22Rv1 (cell line): ENCODE measurements around the gene SASH1.

Experiments used
- H3K27ac ChIP-seq: fragments of 450-650 bp; 2 replicates; pipeline ENCODE4 v1.5.1; 2017
- CTCF ChIP-seq: fragments of 450-650 bp; IDR thresholded peaks from 2 replicates; pipeline ENCODE4 v1.5.1; 2017; ENCODE audit warnings: mild to moderate bottlenecking
- ZFX ChIP-seq: fragments of 450-650 bp; IDR thresholded peaks from 2 replicates; pipeline ENCODE4 v1.6.1; 2017; ENCODE audit warnings: antibody characterized with exemption, borderline replicate concordance

SASH1 gene

GRCh38 chr6:148497717-148498116 is 155.1 kb downstream of the SASH1 start:
- no peak overlapping the region for H3K27ac ChIP-seq
- no peak for TF ChIP-seq CTCF
- no peak for TF ChIP-seq ZFX

DNA sequence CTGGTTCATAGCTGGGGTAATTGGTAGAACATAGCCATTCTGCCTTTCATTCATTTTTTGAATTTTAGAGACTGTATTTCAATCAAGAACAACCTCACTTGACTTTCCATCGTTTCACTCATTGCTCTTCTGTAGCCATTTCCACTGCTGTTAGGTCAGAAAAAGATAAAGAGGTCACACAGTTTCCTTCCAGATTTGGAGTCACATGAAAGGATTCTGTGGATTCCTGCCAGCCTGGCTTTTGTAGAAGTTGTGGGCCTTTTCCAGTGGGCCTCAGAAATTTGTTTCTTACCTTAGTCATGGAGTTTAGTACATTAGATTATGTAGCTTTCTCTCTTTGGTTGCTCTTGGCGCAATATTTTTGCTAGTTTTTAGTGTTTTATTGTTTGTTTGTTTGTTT is 157.8 kb downstream of the SASH1 start:
- no peak overlapping the region for H3K27ac ChIP-seq
- TF ChIP-seq ZFX (no peak), CTCF (no peak)

DNA sequence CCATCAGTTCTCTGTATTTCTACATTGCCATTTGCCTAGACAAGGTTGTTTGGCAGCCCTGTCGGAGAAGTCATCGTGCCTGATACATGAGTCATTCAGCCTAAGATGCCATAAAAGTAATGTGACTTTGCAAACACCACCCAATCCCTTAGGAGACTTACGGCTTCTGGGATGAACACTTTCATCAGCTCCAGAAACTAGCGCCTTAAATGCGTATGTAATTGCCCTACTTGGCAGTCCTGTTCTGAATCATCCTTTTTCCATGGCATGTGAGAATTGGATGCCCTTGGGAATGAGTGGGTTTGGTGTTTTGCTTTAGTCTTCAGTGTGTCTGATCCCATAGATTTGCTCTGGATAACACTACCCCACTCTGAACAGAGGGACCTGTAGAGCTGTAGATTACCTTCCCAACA is 158.5 kb downstream of the SASH1 start:
- TF ChIP-seq CTCF (no peak), ZFX (no peak)
- H3K27ac ChIP-seq, result no peak overlapping the region

DNA sequence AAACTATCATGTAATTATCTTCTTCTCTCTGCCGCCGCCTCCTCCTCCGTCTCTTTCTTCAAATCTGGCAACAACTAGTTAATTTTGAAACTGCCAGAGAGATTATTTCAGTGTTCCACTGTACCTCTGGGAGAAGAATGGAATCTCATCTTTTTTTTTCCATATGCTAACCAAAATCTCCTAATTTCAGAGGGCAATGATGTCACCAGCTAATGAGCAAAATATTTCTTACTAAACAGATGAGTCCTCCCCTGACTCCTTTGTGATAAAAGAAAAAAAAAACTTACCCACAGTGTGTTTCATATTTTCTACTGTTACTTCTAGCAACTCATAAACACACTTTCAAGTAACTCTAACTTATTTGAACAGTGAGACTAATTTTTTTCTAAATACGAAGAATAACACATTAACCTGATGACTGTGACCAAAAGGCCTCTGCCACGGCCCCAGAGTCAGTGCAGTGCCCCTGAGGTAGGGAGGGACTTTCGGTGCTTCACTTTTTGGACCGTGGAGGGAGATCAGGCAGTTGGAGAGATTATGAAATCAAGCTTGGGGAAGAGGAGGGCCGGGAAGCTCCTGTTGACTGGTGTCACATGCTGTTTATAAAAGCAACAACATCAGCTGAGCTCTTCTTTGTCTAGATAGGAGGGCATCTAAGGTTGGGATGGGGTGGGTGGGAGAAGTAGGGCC is 159.6 kb downstream of the SASH1 start:
- no peak overlapping the region for H3K27ac ChIP-seq
- TF ChIP-seq ZFX (no peak), CTCF (no peak)

DNA sequence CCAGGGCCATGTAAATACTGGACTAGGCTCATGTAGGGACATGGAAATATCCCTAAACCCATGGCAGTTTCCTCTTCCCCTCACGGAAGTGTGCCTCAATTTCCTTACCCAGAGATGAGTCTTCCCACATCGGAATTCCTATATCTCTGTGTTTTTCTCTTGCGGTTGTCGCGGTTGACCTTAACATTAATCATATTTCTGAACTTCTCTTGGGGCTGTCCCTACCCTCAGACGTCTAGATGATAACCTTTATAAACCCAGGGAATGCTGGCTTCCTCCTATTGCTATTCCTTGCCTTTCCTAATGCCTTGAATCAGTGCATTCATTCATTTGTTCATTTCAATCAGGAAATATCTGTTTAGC is 160.1 kb downstream of the SASH1 start:
- TF ChIP-seq ZFX (no peak), CTCF (no peak)
- H3K27ac ChIP-seq, result no peak overlapping the region

GRCh38 chr6:148503703-148504102 is 161.1 kb downstream of the SASH1 start:
- H3K27ac ChIP-seq, result no peak overlapping the region
- TF ChIP-seq ZFX (no peak), CTCF (no peak)

DNA sequence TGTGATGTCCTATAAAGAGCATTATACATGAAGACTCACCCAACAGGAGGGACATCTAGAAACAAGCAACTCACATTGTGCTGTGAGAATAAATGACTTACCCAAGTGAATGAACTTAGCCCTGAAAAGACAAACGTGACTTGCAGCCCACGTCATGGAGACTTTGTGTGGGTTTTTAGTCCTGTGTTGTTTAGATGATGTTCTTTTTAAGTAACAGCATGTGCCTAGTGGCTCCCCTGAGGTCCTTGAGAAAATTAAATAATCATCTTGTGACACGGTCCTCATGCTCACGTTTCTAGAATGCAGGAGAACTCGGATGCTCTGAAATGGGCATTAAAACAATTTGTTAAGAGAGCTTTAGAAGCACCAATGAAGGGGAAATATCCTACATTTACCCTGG is 165.1 kb downstream of the SASH1 start:
- no peak for TF ChIP-seq ZFX
- no peak for TF ChIP-seq CTCF
- no peak overlapping the region for H3K27ac ChIP-seq
